ENCODE data around the gene TOX4.
A peak's percentile ranks its signal among the peaks of the same experiment; 100 is the strongest.
"Not testable (repeated sequence)": the region's sequence is repeated elsewhere in the genome, so short reads cannot be mapped to it uniquely, and the experiment has no call there.

TOX4 gene

DNA sequence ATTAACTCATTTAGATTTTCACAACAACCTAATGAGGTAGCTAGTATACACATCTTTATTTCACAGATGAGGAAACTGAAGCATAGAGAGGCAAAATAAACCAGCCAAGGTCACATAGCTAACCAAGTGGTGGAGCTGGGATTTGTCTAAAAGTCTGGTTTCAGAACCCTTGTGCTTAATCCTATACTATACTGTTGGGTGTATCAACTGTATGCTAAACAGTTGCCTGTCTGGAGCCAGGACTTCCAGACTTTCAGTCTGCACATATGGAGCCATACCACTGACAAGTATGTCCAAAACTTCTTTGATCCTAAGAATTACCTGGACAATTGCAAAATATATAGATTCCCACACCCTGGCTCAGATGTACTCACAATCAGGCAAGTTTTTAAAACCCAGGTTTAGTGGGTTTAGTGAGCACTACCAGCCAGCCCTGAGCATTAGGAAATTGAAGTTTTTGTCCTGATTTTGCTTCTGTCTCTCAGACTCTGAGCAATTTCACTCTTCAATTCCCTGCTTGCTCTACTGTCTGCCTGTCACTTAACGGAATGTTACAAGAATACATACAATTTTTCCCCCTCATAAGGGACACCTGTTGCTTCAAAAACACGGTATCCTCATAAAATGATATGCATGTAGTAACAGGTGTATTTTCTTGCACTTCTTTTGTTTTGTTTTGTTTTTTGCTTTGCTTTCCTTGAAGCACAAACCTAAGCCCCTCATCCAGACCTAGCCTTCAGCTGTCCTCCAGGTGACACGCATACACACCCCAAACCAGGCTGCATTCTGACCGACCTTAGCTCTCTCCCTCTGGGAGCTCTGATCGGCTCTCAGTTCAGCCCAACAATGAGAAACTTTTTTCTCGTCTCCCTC lies 58.8 kb downstream of the TOX4 start:
- H3K9me3 ChIP-seq (ENCODE audit: control insufficient read depth in 2 of 2, low read length in 2 of 2): no peaks in the 10 kb centered on the region
- H3K27me3 ChIP-seq (ENCODE audit: control insufficient read depth in 1 of 2, insufficient read depth in 2 of 2, low read length in 2 of 2): peaks cover 12 to 19% of the 10 kb centered on the region in 2 donors
- peak overlapping the region; percentile 5 to 13 for H3K9ac ChIP-seq (ENCODE audit: low read length in 2 of 2)
- H3K27ac ChIP-seq (ENCODE audit: low read length): no peak overlapping the region
- H3K4me1 ChIP-seq (ENCODE audit: control insufficient read depth, insufficient read depth, low read length): peaks cover 4% of the 10 kb centered on the region
- H3K36me3 ChIP-seq (ENCODE audit: control insufficient read depth in 2 of 2, insufficient read depth in 2 of 2, low read length in 2 of 2): no peaks in the 10 kb centered on the region
- H3K4me3 ChIP-seq (ENCODE audit: low read length in 2 of 2): peak overlapping the region; percentile 57 to 68

DNA sequence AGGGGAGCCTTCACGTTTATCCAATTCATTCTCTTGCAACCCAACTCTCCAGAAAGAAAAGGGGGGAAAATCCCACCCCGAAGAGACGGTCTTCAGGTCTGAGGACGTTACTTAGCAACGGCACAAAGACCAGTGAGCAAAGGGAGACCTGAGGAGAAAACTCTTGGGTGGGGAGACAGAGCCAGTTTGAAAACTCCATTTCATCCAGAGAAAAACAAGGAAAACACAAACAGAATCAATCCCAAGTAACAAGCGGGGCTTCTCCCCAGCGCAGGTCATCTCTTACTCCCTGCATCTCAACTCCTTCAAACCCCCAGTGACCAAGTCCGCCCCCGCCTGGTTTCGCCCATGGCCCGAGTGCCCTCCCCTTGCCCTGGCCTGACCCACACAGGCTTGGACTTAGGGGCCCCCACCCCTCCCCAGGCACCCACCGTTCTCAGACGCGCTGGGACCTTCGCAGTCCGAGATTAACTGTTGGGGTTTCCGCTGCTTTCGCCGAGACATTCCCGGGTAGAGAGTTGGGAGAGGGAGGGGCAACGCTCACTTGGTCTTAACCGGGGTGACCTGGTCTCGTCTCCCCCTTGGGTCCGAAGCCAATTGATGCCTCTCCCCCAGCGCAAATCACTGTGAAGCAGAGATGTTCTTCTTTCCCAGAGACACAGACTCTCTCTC lies 59.6 kb downstream of the TOX4 start:
- H3K9me3 ChIP-seq (ENCODE audit: control insufficient read depth in 2 of 2, low read length in 2 of 2): no peaks in the 10 kb centered on the region
- H3K27ac ChIP-seq (ENCODE audit: low read length): no peak overlapping the region
- no peaks in the 10 kb centered on the region for H3K36me3 ChIP-seq (ENCODE audit: control insufficient read depth in 2 of 2, insufficient read depth in 2 of 2, low read length in 2 of 2)
- H3K9ac ChIP-seq (ENCODE audit: low read length in 2 of 2): peak overlapping the region; percentile 5 to 13
- peaks cover 12 to 19% of the 10 kb centered on the region in 2 donors for H3K27me3 ChIP-seq (ENCODE audit: control insufficient read depth in 1 of 2, insufficient read depth in 2 of 2, low read length in 2 of 2)
- peaks cover 4% of the 10 kb centered on the region for H3K4me1 ChIP-seq (ENCODE audit: control insufficient read depth, insufficient read depth, low read length)
- peak overlapping the region; percentile 57 to 68 for H3K4me3 ChIP-seq (ENCODE audit: low read length in 2 of 2)

DNA sequence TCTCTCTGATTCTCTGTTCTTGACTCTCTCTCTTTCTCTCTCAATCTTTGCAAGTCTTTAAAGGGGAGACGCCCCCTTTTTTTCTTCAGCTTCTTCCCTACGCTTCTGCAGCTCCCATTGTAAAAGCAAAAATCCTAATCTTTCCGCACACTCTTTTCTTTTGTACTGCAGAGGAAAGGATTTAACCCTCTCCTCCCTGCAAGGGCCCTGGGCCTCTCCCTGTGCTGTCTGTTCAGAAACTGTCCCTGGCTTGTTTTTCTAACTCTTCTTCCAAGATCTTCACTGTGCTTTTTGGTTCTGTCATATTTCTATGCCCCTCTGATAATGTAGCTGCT lies 60.1 kb downstream of the TOX4 start:
- H3K4me1 ChIP-seq (ENCODE audit: control insufficient read depth, insufficient read depth, low read length): peaks cover 4% of the 10 kb centered on the region
- peak overlapping the region; percentile 57 to 68 for H3K4me3 ChIP-seq (ENCODE audit: low read length in 2 of 2)
- H3K27me3 ChIP-seq (ENCODE audit: control insufficient read depth in 1 of 2, insufficient read depth in 2 of 2, low read length in 2 of 2): peaks cover 12 to 19% of the 10 kb centered on the region in 2 donors
- peak overlapping the region in 1 of 2 donors; percentile 5 for H3K9ac ChIP-seq (ENCODE audit: low read length in 2 of 2)
- H3K27ac ChIP-seq (ENCODE audit: low read length): no peak overlapping the region
- H3K36me3 ChIP-seq (ENCODE audit: control insufficient read depth in 2 of 2, insufficient read depth in 2 of 2, low read length in 2 of 2): no peaks in the 10 kb centered on the region
- no peaks in the 10 kb centered on the region for H3K9me3 ChIP-seq (ENCODE audit: control insufficient read depth in 2 of 2, low read length in 2 of 2)

DNA sequence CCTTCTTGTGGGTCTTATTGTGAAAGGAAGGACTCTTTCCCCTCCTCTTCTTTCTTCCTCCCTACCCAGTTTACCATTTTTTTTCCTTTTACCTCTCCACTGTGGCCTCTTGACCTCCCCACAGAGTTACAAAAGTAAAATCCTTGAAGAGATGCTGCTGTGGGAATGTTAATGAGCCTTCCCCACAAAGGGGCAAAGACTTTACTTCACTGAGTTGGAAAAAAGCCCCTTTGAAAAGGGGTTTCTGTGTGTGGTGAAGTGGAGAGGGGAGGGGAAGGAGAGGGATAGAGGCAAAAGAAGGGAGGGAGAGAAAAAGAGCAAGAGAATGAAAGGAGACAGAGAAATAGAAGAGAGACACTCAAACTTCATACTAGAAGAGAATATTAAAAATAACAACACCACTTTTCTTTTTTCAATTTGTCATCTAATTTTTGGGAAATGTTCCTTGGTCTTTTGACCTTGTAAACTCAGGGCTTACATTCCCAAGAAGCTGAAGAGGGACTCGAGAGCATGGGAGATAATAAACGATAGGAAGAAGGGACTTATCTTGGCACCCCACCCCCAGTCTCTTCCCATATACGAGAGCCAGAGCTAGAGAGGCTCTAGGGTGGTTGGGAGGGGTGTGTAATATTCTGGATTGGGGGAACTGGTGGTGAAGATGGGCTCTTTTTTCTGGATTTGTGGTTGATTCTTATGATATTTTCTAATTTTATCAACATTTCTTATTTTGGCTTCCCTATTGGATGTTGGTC lies 62.4 kb downstream of the TOX4 start:
- peaks cover 4% of the 10 kb centered on the region for H3K4me1 ChIP-seq (ENCODE audit: control insufficient read depth, insufficient read depth, low read length)
- no peak overlapping the region for H3K4me3 ChIP-seq (ENCODE audit: low read length in 2 of 2)
- no peaks in the 10 kb centered on the region for H3K9me3 ChIP-seq (ENCODE audit: control insufficient read depth in 2 of 2, low read length in 2 of 2)
- peaks cover 12 to 19% of the 10 kb centered on the region in 2 donors for H3K27me3 ChIP-seq (ENCODE audit: control insufficient read depth in 1 of 2, insufficient read depth in 2 of 2, low read length in 2 of 2)
- H3K36me3 ChIP-seq (ENCODE audit: control insufficient read depth in 2 of 2, insufficient read depth in 2 of 2, low read length in 2 of 2): no peaks in the 10 kb centered on the region
- H3K27ac ChIP-seq (ENCODE audit: low read length): no peak overlapping the region
- H3K9ac ChIP-seq (ENCODE audit: low read length in 2 of 2): no peak overlapping the region

DNA sequence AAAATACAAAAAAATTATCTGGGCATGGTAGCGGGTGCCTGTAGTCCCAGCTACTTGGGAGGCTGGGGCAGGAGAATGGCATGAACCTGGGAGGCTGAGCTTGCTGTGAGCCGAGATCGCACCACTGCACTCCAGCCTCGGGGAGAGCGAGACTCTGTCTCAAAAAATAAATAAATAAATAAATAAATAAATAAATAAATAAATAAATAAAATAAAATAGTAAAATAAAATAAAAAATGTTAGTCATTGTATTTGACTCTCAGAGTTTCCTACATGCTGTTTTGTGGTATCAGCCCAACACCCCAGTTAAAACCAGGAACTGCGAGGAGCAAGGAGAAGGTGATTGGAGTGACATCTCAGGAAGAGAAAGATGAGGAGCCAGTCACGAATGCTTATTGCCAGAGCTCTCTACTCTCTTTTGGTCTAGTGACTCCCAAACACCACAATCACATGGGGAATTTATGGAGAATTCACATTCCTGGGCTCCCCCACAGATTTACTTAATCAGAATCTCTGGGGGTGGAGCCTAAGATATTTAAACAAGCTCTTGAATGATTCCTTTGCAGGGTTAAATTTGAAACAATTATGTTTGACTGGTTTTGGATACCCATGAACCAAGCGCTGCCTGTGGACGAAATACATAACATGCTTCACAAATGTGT lies 64.5 kb downstream of the TOX4 start:
- no peaks in the 10 kb centered on the region for H3K9me3 ChIP-seq (ENCODE audit: control insufficient read depth in 2 of 2, low read length in 2 of 2)
- no peak overlapping the region for H3K9ac ChIP-seq (ENCODE audit: low read length in 2 of 2)
- no peaks in the 10 kb centered on the region for H3K36me3 ChIP-seq (ENCODE audit: control insufficient read depth in 2 of 2, insufficient read depth in 2 of 2, low read length in 2 of 2)
- H3K4me1 ChIP-seq (ENCODE audit: control insufficient read depth, insufficient read depth, low read length): peaks cover 3% of the 10 kb centered on the region
- no peak overlapping the region for H3K4me3 ChIP-seq (ENCODE audit: low read length in 2 of 2)
- H3K27me3 ChIP-seq (ENCODE audit: control insufficient read depth in 1 of 2, insufficient read depth in 2 of 2, low read length in 2 of 2): peaks cover 4% of the 10 kb centered on the region in 2 donors
- H3K27ac ChIP-seq (ENCODE audit: low read length): no peak overlapping the region

DNA sequence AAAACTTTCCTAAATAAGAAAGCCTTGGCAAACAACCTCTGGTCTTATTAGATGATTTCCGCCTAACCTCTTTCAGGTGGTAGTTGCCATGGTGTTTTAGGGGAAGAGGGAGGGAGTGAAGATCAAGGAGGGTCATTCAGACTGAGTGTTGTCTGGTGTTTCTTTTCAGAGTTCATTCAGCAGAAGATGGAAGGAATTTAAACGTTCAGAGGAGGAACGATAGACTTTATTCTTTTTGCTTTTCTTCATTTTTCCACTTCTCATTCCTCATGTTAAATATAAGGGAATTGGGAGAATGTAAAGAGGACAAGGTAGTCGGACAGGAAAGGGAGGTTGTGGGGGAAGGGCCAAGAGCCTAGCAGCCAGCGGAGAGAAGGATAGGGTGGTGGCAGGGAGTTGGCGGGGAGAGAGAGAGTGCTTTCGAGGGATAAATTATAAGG lies 66.5 kb downstream of the TOX4 start:
- H3K36me3 ChIP-seq (ENCODE audit: control insufficient read depth in 2 of 2, insufficient read depth in 2 of 2, low read length in 2 of 2): no peaks in the 10 kb centered on the region
- no peak overlapping the region for H3K4me3 ChIP-seq (ENCODE audit: low read length in 2 of 2)
- H3K9me3 ChIP-seq (ENCODE audit: control insufficient read depth in 2 of 2, low read length in 2 of 2): no peaks in the 10 kb centered on the region
- no peaks in the 10 kb centered on the region for H3K27me3 ChIP-seq (ENCODE audit: control insufficient read depth in 1 of 2, insufficient read depth in 2 of 2, low read length in 2 of 2)
- no peak overlapping the region for H3K9ac ChIP-seq (ENCODE audit: low read length in 2 of 2)
- no peaks in the 10 kb centered on the region for H3K4me1 ChIP-seq (ENCODE audit: control insufficient read depth, insufficient read depth, low read length)
- no peak overlapping the region for H3K27ac ChIP-seq (ENCODE audit: low read length)

DNA sequence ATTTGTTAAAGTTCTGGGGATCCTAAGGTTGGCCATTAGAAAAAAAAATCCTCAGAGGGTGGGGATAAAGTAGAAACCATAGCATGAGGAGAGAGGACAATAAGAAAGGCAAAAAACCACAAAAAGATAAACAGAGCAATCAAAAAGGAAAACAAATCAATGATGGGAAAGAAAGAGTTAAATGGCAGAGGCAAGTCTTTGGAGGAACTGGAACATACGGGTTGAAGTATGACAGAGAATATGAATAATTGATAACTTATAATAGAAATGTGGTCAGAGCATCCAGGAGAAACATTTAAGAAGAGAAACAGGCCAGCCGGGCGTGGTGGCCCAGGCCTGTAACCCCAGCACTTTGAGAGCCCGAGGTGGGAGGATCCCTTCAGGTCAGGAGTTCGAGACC lies 67.0 kb downstream of the TOX4 start:
- Histone ChIP-seq H3K4me3 (ENCODE audit: low read length in 2 of 2) (no peak overlapping the region), H3K36me3 (ENCODE audit: control insufficient read depth in 2 of 2, insufficient read depth in 2 of 2, low read length in 2 of 2) (no peaks in the 10 kb centered on the region), H3K9ac (ENCODE audit: low read length in 2 of 2) (no peak overlapping the region), H3K9me3 (ENCODE audit: control insufficient read depth in 2 of 2, low read length in 2 of 2) (no peaks in the 10 kb centered on the region), H3K27ac (ENCODE audit: low read length) (no peak overlapping the region), H3K4me1 (ENCODE audit: control insufficient read depth, insufficient read depth, low read length) (no peaks in the 10 kb centered on the region), H3K27me3 (ENCODE audit: control insufficient read depth in 1 of 2, insufficient read depth in 2 of 2, low read length in 2 of 2) (no peaks in the 10 kb centered on the region)

DNA sequence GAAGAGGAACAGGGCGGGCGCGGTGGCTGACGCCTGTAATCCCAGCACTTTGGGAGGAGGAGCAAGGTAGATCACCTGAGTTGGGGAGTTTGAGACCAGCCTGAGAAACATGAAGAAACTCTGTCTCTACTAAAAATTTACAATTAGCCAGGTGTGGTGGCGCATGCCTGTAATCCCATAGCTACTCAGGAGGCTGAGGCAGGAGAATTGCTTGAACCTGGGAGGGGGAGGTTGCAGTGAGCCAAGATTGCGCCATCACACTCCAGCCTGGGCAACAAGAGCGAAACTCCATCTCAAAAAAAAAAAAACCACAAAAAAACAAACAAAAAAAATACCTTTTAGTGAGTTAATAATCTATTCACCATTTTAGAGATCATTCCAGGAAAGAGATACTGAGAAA lies 67.6 kb downstream of the TOX4 start:
- not testable (repeated sequence) for H3K27me3 ChIP-seq (ENCODE audit: control insufficient read depth in 1 of 2, insufficient read depth in 2 of 2, low read length in 2 of 2); H3K9ac ChIP-seq (ENCODE audit: low read length in 2 of 2); H3K4me3 ChIP-seq (ENCODE audit: low read length in 2 of 2); H3K4me1 ChIP-seq (ENCODE audit: control insufficient read depth, insufficient read depth, low read length); H3K9me3 ChIP-seq (ENCODE audit: control insufficient read depth in 2 of 2, low read length in 2 of 2); H3K27ac ChIP-seq (ENCODE audit: low read length); H3K36me3 ChIP-seq (ENCODE audit: control insufficient read depth in 2 of 2, insufficient read depth in 2 of 2, low read length in 2 of 2)
